SK-N-SH treated with all-trans-retinoic acid at 6 μM for 48 hours (cell line): ENCODE data around the gene FZD7.

ENCODE experiments used
- ATAC-seq: fragments of 200-7000 bp; cut with Tn5 transposase; 3 replicates; pipeline ENCODE4 v1.9.1; 2020; ENCODE audit warnings: mild to moderate bottlenecking, moderate library complexity
- ARNTL ChIP-seq: fragments of 450-650 bp; formaldehyde crosslinking; IDR thresholded peaks from 2 replicates; pipeline ENCODE4 v1.5.0; 2020; ENCODE audit warnings: low read depth, mild to moderate bottlenecking, moderate library complexity, borderline replicate concordance
- BACH2 ChIP-seq: fragments of 250-450 bp; sonication (Bioruptor Pico); IDR thresholded peaks from 2 replicates; pipeline ENCODE4 v1.9.0; 2021; ENCODE audit warnings: mild to moderate bottlenecking, borderline replicate concordance
- CSDC2 ChIP-seq: fragments of 250-450 bp; sonication (Bioruptor Pico); IDR thresholded peaks from 2 replicates; pipeline ENCODE4 v1.5.0; 2020; ENCODE audit warnings: mild to moderate bottlenecking, moderate library complexity
- ESRRG ChIP-seq: fragments of 250-450 bp; sonication (Bioruptor Pico); IDR thresholded peaks from 2 replicates; pipeline ENCODE4 v1.6.1; 2021; ENCODE audit warnings: mild to moderate bottlenecking
- GLIS3 ChIP-seq: fragments of 250-450 bp; sonication (Bioruptor Pico); IDR thresholded peaks from 2 replicates; pipeline ENCODE4 v1.5.0; 2020; ENCODE audit warnings: mild to moderate bottlenecking, moderate library complexity
- ISL1 ChIP-seq: fragments of 250-450 bp; sonication (Bioruptor Pico); IDR thresholded peaks from 2 replicates; pipeline ENCODE4 v2.1.2; 2022; ENCODE audit warnings: mild to moderate bottlenecking, moderate library complexity
- PPARA ChIP-seq: fragments of 250-450 bp; sonication (Bioruptor Pico); IDR thresholded peaks from 2 replicates; pipeline ENCODE4 v1.5.0; 2020; ENCODE audit warnings: mild to moderate bottlenecking, borderline replicate concordance
- RARB ChIP-seq: fragments of 250-450 bp; sonication (Bioruptor Pico); IDR thresholded peaks from 2 replicates; pipeline ENCODE4 v1.8.0; 2021; ENCODE audit warnings: mild to moderate bottlenecking, moderate library complexity
- SNAI2 ChIP-seq: fragments of 250-450 bp; sonication (Bioruptor Pico); IDR thresholded peaks from 2 replicates; pipeline ENCODE4 v1.5.0; 2020; ENCODE audit warnings: mild to moderate bottlenecking, moderate library complexity
- TCF4 ChIP-seq: fragments of 250-450 bp; sonication (Bioruptor Pico); IDR thresholded peaks from 2 replicates; pipeline ENCODE4 v1.8.0; 2021; ENCODE audit warnings: mild to moderate bottlenecking, moderate library complexity, borderline replicate concordance
- TOX ChIP-seq: fragments of 250-450 bp; sonication (Bioruptor Pico); IDR thresholded peaks from 2 replicates; pipeline ENCODE4 v1.8.0; 2021; ENCODE audit warnings: mild to moderate bottlenecking, moderate library complexity, borderline replicate concordance
- ZC3H10 ChIP-seq: fragments of 250-450 bp; sonication (Bioruptor Pico); IDR thresholded peaks from 2 replicates; pipeline ENCODE4 v1.5.1; 2021; ENCODE audit warnings: mild to moderate bottlenecking, moderate library complexity
- ZFP3 ChIP-seq: fragments of 250-450 bp; sonication (Bioruptor Pico); IDR thresholded peaks from 2 replicates; pipeline ENCODE4 v1.5.0; 2020; ENCODE audit warnings: mild to moderate bottlenecking, moderate library complexity
- ZNF565 ChIP-seq: fragments of 450-650 bp; formaldehyde crosslinking; conservative IDR thresholded peaks from 2 replicates; pipeline ENCODE4 v1.5.0; 2020; ENCODE audit warnings: low read depth, mild to moderate bottlenecking, moderate library complexity
- ZNF70 ChIP-seq: fragments of 450-650 bp; formaldehyde crosslinking; IDR thresholded peaks from 2 replicates; pipeline ENCODE4 v1.5.0; 2020; ENCODE audit warnings: mild to moderate bottlenecking, moderate library complexity
- ZNF8 ChIP-seq: fragments of 450-650 bp; formaldehyde crosslinking; IDR thresholded peaks from 2 replicates; pipeline ENCODE4 v1.5.0; 2020; ENCODE audit warnings: mild to moderate bottlenecking, moderate library complexity
- TF ChIP-seq, protein P1 (sequence below): fragments of 250-450 bp; sonication (Bioruptor Pico); IDR thresholded peaks from 2 replicates; pipeline ENCODE4 v1.5.1; 2021; ENCODE audit warnings: mild to moderate bottlenecking, moderate library complexity
- TF ChIP-seq, protein P2 (sequence below): fragments of 250-450 bp; sonication (Bioruptor Pico); IDR thresholded peaks from 2 replicates; pipeline ENCODE4 v1.5.0; 2020; ENCODE audit warnings: mild to moderate bottlenecking, moderate library complexity
- TF ChIP-seq, protein P3 (sequence below): fragments of 250-450 bp; sonication (Bioruptor Pico); IDR thresholded peaks from 2 replicates; pipeline ENCODE4 v1.8.0; 2021; ENCODE audit warnings: low read depth, mild to moderate bottlenecking, moderate library complexity, borderline replicate concordance

Gene FZD7

DNA sequence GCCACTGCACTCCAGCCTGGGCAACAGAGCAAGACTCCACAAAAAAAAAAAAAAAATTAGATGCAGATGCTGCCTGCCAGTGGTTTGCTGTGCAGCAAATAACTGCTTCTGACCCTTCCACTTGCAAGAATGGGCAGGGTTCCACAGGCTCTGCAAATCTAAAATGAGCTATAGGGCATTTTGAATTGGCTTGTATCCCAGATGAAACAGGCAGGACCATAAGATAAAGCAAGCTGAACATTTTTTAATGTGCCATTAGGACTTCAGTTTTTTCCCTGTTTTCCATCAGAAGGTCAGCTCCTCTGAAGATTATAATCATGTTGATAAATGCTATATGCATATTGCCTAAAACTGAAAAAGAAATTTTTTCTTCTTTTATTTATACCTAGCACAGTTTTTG is 15.7 kb upstream of the FZD7 start:
- TF ChIP-seq ARNTL (CRISPR knock-in tag) (peak; percentile 51; the same call in 1 of the 2 replicates), RARB (CRISPR knock-in tag) (no peak), TCF4 (CRISPR knock-in tag) (peak; percentile 92), ZNF565 (CRISPR knock-in tag) (0 out of 2 replicates have a peak, but pooled peaks have one; percentile 39), ZFP3 (no peak; the same call in 1 of the 2 replicates), TOX (no peak), ISL1 (CRISPR knock-in tag) (peak; percentile 97), GLIS3 (peak; percentile 84; the same call in 1 of the 2 replicates)
- TF ChIP-seq, protein P1, sequence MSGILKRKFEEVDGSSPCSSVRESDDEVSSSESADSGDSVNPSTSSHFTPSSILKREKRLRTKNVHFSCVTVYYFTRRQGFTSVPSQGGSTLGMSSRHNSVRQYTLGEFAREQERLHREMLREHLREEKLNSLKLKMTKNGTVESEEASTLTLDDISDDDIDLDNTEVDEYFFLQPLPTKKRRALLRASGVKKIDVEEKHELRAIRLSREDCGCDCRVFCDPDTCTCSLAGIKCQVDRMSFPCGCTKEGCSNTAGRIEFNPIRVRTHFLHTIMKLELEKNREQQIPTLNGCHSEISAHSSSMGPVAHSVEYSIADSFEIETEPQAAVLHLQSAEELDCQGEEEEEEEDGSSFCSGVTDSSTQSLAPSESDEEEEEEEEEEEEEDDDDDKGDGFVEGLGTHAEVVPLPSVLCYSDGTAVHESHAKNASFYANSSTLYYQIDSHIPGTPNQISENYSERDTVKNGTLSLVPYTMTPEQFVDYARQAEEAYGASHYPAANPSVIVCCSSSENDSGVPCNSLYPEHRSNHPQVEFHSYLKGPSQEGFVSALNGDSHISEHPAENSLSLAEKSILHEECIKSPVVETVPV: peak; percentile 56; the same call in 1 of the 2 replicates
- TF ChIP-seq, protein P2, sequence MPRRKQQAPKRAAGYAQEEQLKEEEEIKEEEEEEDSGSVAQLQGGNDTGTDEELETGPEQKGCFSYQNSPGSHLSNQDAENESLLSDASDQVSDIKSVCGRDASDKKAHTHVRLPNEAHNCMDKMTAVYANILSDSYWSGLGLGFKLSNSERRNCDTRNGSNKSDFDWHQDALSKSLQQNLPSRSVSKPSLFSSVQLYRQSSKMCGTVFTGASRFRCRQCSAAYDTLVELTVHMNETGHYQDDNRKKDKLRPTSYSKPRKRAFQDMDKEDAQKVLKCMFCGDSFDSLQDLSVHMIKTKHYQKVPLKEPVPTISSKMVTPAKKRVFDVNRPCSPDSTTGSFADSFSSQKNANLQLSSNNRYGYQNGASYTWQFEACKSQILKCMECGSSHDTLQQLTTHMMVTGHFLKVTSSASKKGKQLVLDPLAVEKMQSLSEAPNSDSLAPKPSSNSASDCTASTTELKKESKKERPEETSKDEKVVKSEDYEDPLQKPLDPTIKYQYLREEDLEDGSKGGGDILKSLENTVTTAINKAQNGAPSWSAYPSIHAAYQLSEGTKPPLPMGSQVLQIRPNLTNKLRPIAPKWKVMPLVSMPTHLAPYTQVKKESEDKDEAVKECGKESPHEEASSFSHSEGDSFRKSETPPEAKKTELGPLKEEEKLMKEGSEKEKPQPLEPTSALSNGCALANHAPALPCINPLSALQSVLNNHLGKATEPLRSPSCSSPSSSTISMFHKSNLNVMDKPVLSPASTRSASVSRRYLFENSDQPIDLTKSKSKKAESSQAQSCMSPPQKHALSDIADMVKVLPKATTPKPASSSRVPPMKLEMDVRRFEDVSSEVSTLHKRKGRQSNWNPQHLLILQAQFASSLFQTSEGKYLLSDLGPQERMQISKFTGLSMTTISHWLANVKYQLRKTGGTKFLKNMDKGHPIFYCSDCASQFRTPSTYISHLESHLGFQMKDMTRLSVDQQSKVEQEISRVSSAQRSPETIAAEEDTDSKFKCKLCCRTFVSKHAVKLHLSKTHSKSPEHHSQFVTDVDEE (CRISPR knock-in tag): peak; percentile 90
- peak; percentile 72 for ATAC-seq

DNA sequence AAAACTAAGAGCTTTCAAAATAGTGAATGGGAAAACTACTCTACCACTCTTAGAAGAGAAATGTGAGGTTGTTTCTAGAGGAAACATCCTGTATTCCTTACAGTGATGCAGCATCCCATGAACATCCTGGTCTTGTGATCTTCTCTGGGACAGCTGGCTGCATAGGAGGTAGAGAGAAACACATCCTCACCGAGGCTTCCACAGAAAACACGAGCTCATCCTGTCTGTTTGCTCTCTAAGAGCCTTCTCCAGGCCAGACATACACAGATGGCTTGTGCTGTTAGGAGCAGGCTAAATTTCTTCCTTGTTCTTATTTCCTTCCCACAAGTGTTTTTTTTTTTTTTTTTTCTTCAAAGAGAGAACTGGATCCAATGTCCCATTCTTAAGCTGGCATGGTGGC is 14.7 kb upstream of the FZD7 start:
- ATAC-seq: peak; percentile 53
- TF ChIP-seq RARB (CRISPR knock-in tag): no peak
- TF ChIP-seq, protein P3, sequence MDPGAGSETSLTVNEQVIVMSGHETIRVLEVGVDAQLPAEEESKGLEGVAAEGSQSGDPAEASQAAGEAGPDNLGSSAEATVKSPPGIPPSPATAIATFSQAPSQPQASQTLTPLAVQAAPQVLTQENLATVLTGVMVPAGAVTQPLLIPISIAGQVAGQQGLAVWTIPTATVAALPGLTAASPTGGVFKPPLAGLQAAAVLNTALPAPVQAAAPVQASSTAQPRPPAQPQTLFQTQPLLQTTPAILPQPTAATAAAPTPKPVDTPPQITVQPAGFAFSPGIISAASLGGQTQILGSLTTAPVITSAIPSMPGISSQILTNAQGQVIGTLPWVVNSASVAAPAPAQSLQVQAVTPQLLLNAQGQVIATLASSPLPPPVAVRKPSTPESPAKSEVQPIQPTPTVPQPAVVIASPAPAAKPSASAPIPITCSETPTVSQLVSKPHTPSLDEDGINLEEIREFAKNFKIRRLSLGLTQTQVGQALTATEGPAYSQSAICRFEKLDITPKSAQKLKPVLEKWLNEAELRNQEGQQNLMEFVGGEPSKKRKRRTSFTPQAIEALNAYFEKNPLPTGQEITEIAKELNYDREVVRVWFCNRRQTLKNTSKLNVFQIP (CRISPR knock-in tag): no peak
- no peak for TF ChIP-seq CSDC2 (CRISPR knock-in tag)
- no peak for TF ChIP-seq ZNF565 (CRISPR knock-in tag)
- no peak for TF ChIP-seq GLIS3
- no peak for TF ChIP-seq ZC3H10 (CRISPR knock-in tag)
- no peak for TF ChIP-seq ZNF8
- no peak for TF ChIP-seq ARNTL (CRISPR knock-in tag)
- no peak for TF ChIP-seq ZFP3
- no peak for TF ChIP-seq BACH2 (CRISPR knock-in tag)
- TF ChIP-seq ISL1 (CRISPR knock-in tag): no peak
- TF ChIP-seq PPARA (CRISPR knock-in tag): no peak
- TF ChIP-seq SNAI2 (CRISPR knock-in tag): no peak
- no peak for TF ChIP-seq ESRRG (CRISPR knock-in tag)

DNA sequence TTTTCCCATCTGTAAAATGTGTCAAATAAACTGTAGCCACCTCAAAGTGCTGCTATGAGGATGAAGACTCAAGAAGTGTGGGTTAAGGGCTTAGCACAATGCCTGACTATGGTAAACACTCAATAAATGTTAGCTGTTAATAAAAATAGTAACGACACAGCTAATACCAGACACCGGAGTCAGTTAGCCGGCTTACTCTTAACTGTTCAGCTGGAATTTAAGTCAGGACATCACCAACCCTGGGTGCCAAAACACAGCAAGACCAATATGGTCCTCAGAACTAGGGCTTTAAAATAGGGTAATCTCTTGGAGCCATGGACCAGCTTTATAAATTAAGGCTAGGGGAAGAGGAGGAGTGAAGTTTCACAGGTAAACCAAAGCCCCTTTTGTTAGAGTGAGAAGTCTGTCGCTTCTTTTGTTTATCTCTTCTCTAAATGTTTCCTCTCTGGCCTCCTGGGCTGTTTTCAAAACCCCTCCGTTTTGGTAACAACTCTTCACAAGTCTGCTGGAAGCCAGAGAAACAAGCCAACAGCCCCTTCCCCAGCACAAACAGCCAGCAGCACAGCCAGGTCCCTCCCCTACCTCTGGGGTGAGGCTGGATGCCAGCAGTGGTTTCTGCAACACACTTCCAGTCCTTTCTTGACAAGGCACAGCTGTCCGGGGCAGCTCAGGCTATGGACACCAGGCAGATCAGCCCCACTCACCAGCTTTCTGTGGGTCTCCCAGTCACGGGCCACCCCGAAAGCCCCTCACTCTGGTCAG is 13.8 kb upstream of the FZD7 start:
- TF ChIP-seq ZNF8: no peak
- no peak for TF ChIP-seq ZNF70
- no peak for TF ChIP-seq ISL1 (CRISPR knock-in tag)
- no peak for TF ChIP-seq RARB (CRISPR knock-in tag)
- no peak for TF ChIP-seq ZC3H10 (CRISPR knock-in tag)
- TF ChIP-seq, protein P1: no peak
- TF ChIP-seq, protein P3 (CRISPR knock-in tag): no peak
- ATAC-seq: 0 out of 3 replicates have a peak, but pooled peaks have one; percentile 18
